Upper lobe of right lung (tissue), 1 donor: Measurements from ENCODE around the gene TERT. TPM values are rescaled to one million over a fixed set of nuclear protein-coding genes. Genes with fewer than 3 reads are reported as not detected.
"Not testable (repeated sequence)": the region's sequence is repeated elsewhere in the genome, so short reads cannot be mapped to it uniquely, and the experiment has no call there.

ENCODE experiments used
- ATAC-seq: fragments of 200-7000 bp; cut with Tn5 transposase; one replicate; pipeline ENCODE4 v1.9.1; 2020; ENCODE audit warnings: mild to moderate bottlenecking, moderate library complexity
- DNase-seq: peaks from one replicate; pipeline ENCODE4 v3.0.0-alpha.2; 2020
- H3K27ac ChIP-seq: fragments of 200-600 bp; one replicate; pipeline ENCODE4 v1.8.0; 2022
- H3K27me3 ChIP-seq: fragments of 200-600 bp; one replicate; pipeline ENCODE4 v1.8.0; 2022; ENCODE audit warnings: mild to moderate bottlenecking
- H3K36me3 ChIP-seq: fragments of 200-600 bp; one replicate; pipeline ENCODE4 v1.8.0; 2022
- H3K4me1 ChIP-seq: fragments of 200-600 bp; one replicate; pipeline ENCODE4 v1.8.0; 2022
- H3K4me3 ChIP-seq: fragments of 200-600 bp; one replicate; pipeline ENCODE4 v1.8.0; 2022; ENCODE audit warnings: mild to moderate bottlenecking
- H3K9me3 ChIP-seq: fragments of 200-600 bp; one replicate; pipeline ENCODE4 v1.8.0; 2022
- intact Hi-C: fragments of 100-400 bp; cut with DNase I; formaldehyde crosslinking; loops from one replicate; pipeline ENCODE4 v1.11.0; 2022
- total RNA-seq: library from RNA; stranded (reverse); fragmentation: NEBNext Ultra II Directional; extraction: Animal tissue kit (Norgen Biotek cat#: 25700); gene quantifications from one replicate; pipeline ENCODE4 v1.2.1, GENCODE V29; 2021
- TF ChIP-seq, protein P1 (sequence below): fragments of 200-600 bp; IDR thresholded peaks from one replicate; pipeline ENCODE4 v1.8.0; 2022; ENCODE audit warnings: antibody characterized with exemption
- donor health status: DM: no; HTN: yes; CAD: no; lungs with severe emphysema.

The TERT gene
- total RNA-seq, 1 donor from 2014 or later, result not detected

DNA sequence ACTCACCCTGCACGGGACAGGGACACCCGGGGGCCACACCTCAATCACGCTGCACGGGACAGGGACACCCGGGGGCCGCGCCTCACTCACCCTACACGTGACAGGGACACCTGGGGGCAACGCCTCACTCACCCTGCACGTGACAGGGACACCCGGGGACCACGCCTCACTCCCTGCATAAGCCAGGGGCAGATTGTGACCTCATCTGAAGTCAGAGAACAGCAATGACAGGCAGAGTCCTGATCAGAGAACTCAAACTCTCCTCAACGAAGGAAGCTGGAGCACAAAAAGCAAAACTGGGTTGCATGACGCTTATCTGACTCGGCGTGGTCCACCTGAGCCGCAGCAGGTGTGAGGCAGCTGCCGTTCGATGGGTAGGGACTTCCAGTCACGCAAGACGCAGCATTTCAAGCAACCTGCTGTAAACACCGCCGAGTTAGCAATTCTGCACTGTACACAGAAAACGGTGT, 3.2 kb downstream of the TERT start:
- peak; percentile 36 for DNase-seq
- intact Hi-C loops, result no loop called here

DNA sequence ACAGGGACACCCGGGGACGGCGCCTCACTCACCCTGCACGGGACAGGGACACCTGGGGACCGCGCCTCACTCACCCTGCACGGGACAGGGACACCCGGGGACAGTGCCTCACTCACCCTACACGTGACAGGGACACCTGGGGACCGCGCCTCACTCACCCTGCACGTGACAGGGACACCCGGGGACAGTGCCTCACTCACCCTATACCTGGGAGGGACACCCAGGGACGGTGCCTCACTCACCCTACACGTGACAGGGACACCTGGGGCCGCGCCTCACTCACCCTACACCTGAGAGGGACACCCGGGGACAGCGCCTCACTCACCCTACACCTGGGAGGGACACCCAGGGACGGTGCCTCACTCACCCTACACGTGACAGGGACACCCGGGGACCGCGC, 3.9 kb downstream of the TERT start:
- H3K4me3 ChIP-seq, ATAC-seq, H3K36me3 ChIP-seq, H3K4me1 ChIP-seq, H3K27ac ChIP-seq, intact Hi-C loops, H3K9me3 ChIP-seq: not testable (repeated sequence)
- peak; percentile 36 for DNase-seq
- H3K27me3 ChIP-seq, result peaks cover 23% of the 10 kb centered on the region

More for the DNA sequence above, 3.2 kb downstream of the TERT start:
- H3K27me3 ChIP-seq, result peaks cover 23% of the 10 kb centered on the region
- H3K9me3 ChIP-seq, result no peaks in the 10 kb centered on the region
- no peaks in the 10 kb centered on the region for H3K4me1 ChIP-seq
- H3K4me3 ChIP-seq, result no peak overlapping the region
- H3K27ac ChIP-seq, result no peak overlapping the region
- TF ChIP-seq, protein P1, sequence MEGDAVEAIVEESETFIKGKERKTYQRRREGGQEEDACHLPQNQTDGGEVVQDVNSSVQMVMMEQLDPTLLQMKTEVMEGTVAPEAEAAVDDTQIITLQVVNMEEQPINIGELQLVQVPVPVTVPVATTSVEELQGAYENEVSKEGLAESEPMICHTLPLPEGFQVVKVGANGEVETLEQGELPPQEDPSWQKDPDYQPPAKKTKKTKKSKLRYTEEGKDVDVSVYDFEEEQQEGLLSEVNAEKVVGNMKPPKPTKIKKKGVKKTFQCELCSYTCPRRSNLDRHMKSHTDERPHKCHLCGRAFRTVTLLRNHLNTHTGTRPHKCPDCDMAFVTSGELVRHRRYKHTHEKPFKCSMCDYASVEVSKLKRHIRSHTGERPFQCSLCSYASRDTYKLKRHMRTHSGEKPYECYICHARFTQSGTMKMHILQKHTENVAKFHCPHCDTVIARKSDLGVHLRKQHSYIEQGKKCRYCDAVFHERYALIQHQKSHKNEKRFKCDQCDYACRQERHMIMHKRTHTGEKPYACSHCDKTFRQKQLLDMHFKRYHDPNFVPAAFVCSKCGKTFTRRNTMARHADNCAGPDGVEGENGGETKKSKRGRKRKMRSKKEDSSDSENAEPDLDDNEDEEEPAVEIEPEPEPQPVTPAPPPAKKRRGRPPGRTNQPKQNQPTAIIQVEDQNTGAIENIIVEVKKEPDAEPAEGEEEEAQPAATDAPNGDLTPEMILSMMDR, result no peak
- H3K36me3 ChIP-seq, result no peaks in the 10 kb centered on the region
- no peak for ATAC-seq

DNA sequence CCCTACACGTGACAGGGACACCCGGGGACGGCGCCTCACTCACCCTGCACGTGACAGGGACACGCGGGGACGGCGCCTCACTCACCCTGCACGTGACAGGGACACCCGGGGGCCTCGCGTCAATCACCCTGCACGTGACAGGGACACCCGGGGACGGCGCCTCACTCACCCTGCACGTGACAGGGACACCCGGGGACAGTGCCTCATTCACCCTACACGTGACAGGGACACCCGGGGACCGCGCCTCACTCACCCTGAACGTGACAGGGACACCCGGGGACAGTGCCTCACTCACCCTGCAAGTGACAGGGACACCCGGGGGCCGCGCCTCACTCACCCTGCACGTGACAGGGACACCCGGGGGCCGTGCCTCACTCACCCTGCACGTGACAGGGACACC, 5.3 kb downstream of the TERT start:
- DNase-seq, H3K9me3 ChIP-seq, H3K4me1 ChIP-seq, intact Hi-C loops, H3K36me3 ChIP-seq, H3K4me3 ChIP-seq, ATAC-seq, H3K27ac ChIP-seq: not testable (repeated sequence)
- peaks cover 20% of the 10 kb centered on the region for H3K27me3 ChIP-seq

DNA sequence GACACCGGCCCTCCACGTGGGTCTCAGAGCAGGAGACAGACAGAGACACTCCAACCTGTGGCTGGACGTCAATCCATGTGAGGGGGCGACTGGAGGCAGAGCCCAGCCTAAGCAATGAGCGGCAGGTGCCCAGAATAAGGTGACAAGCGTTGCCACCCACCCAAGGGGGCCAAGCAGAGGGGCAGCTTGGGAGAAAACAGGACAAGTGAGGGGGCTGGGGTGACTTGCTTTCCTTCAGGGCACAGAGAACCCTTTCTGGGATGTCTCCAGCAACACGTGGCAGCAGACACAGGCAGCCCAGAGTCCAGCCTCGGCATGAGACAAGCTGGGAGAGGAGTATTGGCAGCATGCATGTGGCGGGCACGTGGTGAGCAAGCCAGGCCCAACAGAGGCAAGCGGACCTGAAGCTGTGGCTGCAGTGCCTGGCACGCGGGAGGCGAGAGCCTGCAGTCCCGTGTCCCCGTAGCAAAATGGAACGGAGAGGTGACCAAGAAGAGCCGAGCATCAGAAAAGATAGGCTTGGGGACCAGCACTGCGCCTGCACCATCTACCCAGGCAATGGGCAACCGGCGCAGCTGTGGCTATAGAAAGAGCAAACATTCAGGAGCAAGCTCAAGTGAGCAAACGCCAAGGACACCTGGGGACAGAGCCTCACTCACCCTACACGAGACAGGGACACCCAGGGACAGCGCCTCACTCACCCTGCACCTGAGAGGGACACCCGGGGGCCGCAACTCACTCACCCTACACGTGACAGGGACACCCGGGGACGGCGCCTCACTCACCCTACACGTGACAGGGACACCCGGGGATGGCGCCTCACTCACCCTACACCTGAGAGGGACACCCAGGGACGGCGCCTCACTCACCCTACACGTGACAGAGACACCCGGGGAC, 6.2 kb downstream of the TERT start:
- Histone ChIP-seq H3K27ac (no peak overlapping the region), H3K9me3 (no peaks in the 10 kb centered on the region), H3K4me3 (no peak overlapping the region), H3K27me3 (peaks cover 11% of the 10 kb centered on the region), H3K36me3 (no peaks in the 10 kb centered on the region), H3K4me1 (no peaks in the 10 kb centered on the region)
- ATAC-seq (no peak), DNase-seq (peak; percentile 49)
- TF ChIP-seq, protein P1, result no peak
- intact Hi-C loops, result no loop called here

DNA sequence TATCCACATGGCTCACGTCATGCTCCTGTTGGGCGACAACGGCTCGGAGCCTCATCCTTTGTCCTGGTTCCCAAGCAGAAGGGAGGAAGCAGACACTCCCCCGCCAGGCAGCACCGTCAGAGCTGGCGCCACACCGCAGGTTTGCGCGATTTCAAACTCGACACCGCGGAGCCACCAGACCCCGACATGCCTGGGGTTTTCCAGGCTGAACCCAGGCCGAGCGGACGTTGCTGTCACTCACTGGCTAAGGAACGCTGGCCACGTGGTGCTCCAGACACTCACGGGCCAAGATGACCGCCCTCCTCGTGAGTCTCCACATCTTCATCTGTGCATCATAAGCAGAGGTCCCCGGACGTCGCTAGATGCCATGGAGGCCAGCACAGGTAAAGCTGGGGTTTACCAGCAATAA, 9.0 kb downstream of the TERT start:
- DNase-seq (peak; percentile 55), ATAC-seq (no peak)
- no peaks in the 10 kb centered on the region for H3K27me3 ChIP-seq
- TF ChIP-seq, protein P1, result no peak
- H3K27ac ChIP-seq, result no peak overlapping the region
- no peak overlapping the region for H3K4me3 ChIP-seq
- H3K9me3 ChIP-seq, result no peaks in the 10 kb centered on the region
- H3K4me1 ChIP-seq, result no peaks in the 10 kb centered on the region
- intact Hi-C loops, result no loop called here
- H3K36me3 ChIP-seq, result no peaks in the 10 kb centered on the region

DNA sequence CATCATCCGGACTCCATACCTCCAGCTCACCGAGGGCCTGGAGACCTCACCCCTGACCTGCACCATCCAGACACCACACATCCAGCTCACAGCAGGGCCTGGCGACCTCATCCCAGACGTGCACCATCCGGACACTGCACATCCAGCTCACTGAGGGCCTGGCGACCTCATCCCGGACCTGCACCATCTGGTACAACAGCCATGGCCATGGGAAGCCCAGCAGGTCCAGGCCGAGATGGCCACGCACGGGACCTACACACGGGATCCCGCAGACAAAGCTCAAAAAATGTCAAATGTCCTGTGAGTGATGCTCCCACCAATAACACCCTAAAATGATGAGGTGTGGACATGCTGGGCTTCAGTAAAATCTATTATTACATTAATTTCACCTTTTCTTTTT, 9.7 kb downstream of the TERT start:
- no peak for ATAC-seq
- TF ChIP-seq, protein P1, result no peak
- Histone ChIP-seq H3K9me3 (no peaks in the 10 kb centered on the region), H3K27ac (no peak overlapping the region), H3K4me1 (no peaks in the 10 kb centered on the region), H3K4me3 (no peak overlapping the region), H3K27me3 (no peaks in the 10 kb centered on the region), H3K36me3 (no peaks in the 10 kb centered on the region)
- intact Hi-C loops, result no loop called here
- peak; percentile 37 for DNase-seq

DNA sequence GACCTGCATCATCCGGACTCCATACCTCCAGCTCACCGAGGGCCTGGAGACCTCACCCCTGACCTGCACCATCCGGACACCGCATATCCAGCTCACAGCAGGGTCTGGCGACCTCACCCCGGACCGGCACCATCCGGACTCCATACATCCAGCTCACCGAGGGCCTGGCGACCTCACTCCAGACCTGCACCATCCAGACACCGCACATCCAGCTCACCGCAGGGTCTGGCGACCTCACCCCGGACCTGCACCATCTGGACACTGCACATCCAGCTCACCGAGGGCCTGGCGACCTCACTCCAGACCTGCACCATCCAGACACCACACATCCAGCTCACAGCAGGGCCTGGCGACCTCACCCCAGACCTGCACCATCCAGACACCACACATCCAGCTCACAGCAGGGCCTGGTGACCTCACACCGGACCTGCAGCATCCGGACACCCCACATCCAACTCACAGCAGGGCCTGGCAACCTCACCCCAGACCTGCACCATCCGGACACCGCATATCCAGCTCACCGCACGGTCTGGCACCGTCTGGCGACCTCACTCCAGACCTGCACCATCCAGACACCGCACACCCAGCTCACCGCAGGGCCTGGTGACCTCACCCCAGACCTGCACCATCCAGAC, 10.4 kb downstream of the TERT start:
- ATAC-seq, H3K27me3 ChIP-seq, H3K27ac ChIP-seq, intact Hi-C loops, H3K4me3 ChIP-seq, H3K36me3 ChIP-seq, H3K9me3 ChIP-seq, H3K4me1 ChIP-seq: not testable (repeated sequence)
- peak; percentile 32 for DNase-seq

DNA sequence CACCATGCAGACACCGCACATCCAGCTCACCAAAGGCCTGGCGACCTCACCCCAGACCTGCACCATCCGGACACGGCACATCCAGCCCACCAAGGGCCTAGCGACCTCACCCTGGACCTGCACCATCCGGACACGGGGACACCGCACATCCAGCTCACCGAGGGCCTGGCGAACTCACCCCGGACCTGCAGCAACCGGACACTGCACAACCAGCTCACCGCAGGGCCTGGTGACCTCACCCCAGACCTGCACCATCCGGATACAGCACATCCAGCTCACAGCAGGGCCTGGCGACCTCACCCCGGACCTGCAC, 11.2 kb downstream of the TERT start:
- H3K9me3 ChIP-seq, H3K27ac ChIP-seq, H3K27me3 ChIP-seq, H3K36me3 ChIP-seq, ATAC-seq, H3K4me3 ChIP-seq, DNase-seq, H3K4me1 ChIP-seq, intact Hi-C loops: not testable (repeated sequence)

DNA sequence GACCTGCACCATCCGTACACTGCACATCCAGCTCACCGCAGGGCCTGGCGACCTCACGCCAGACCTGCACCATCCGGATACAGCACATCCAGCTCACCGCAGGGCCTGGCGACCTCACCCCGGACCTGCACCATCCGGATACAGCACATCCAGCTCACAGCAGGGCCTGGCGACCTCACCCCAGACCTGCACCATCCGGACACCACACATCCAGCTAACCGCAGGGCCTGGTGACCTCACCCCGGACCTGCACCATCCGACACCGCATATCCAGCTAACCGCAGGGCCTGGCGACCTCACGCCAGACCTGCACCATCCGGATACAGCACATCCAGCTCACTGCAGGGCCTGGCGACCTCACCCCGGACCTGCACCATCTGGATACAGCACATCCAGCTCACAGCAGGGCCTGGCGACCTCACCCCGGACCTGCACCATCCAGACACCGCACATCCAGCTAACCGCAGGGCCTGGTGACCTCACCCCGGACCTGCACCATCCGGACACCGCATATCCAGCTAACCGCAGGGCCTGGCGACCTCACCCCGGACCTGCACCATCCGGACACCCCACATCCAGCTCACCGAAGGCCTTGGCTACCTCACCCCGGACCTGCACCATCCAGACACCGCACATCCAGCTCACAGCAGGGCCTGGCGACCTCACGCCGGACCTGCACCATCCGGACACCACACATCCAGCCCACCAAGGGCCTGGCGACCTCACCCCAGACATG, 11.7 kb downstream of the TERT start:
- intact Hi-C loops, H3K27ac ChIP-seq, H3K36me3 ChIP-seq, ATAC-seq, H3K4me1 ChIP-seq, H3K27me3 ChIP-seq, H3K9me3 ChIP-seq, H3K4me3 ChIP-seq: not testable (repeated sequence)
- peak; percentile 39 for DNase-seq
